Panc1 (cell line): Measurements from ENCODE around the gene BMP8B. TPM values are rescaled to one million over a fixed set of nuclear protein-coding genes. Genes with fewer than 3 reads are reported as not detected.

Source experiments
- ATAC-seq: fragments of 200-7000 bp; cut with Tn5 transposase; 2 replicates; pipeline ENCODE4 v1.9.1; 2020; ENCODE audit warnings: mild to moderate bottlenecking, moderate library complexity
- BruUV-seq: library from RNA; stranded (reverse); fragments of 400-500 nt; replicated peaks from 2 replicates; lab custom pipeline; 2021; lab: Mats Ljungman, UMichigan
- CTCF ChIA-PET: fragments of 300-600 bp; sonication (Branson Sonifier 250); formaldehyde crosslinking; loops from one replicate; lab custom pipeline; 2022; ENCODE audit warnings: antibody characterized with exemption; lab: Charles Lee
- POLR2A ChIA-PET: fragments of 300-600 bp; sonication (Branson Sonifier 250); formaldehyde crosslinking; loops from one replicate; lab custom pipeline; 2022; ENCODE audit warnings: antibody characterized with exemption; lab: Charles Lee
- DNase-seq: peaks from one replicate; pipeline ENCODE4 v3.0.0-alpha.2; 2010; ENCODE audit warnings: low read depth, low spot score
- H3K27ac ChIP-seq: 2 replicates; pipeline ENCODE4 v1.5.1; 2011; ENCODE audit warnings: mild to moderate bottlenecking, low read length, inconsistent platforms
- H3K27me3 ChIP-seq: fragments of 200-500 bp; sonication (Bioruptor generic); 2 replicates; pipeline ENCODE4 v1.6.0; 2014; ENCODE audit warnings: low read length, inconsistent platforms; ENCODE audit not compliant: control insufficient read depth, insufficient read depth
- H3K36me3 ChIP-seq: fragments of 200-500 bp; sonication (Bioruptor generic); 2 replicates; pipeline ENCODE4 v1.5.1; 2014; ENCODE audit warnings: inconsistent platforms, mild to moderate bottlenecking, low read length, moderate library complexity; ENCODE audit not compliant: control insufficient read depth, insufficient read depth
- H3K4me1 ChIP-seq: 2 replicates; pipeline ENCODE4 v1.5.1; 2011; ENCODE audit warnings: inconsistent platforms, mild to moderate bottlenecking, low read length, moderate library complexity; ENCODE audit not compliant: control insufficient read depth, insufficient read depth
- H3K4me3 ChIP-seq, 2 experiments: 2 replicates each; pipeline ENCODE4 v1.5.1; 2011 to 2012; ENCODE audit warnings: low read depth in 2 of 2, low read length in 2 of 2, mild to moderate bottlenecking in 2 of 2, inconsistent platforms in 1 of 2, moderate library complexity in 1 of 2
- H3K9me3 ChIP-seq: fragments of 200-500 bp; sonication (Bioruptor generic); 2 replicates; pipeline ENCODE4 v1.5.1; 2014; ENCODE audit warnings: low read depth, mild to moderate bottlenecking, inconsistent platforms, low read length, moderate library complexity; ENCODE audit not compliant: control insufficient read depth, insufficient read depth
- POLR2AphosphoS5 ChIP-seq: IDR thresholded peaks from 2 replicates; pipeline ENCODE4 v1.6.1; 2012; ENCODE audit warnings: mild to moderate bottlenecking, low read depth, low read length, moderate library complexity
- REST ChIP-seq, 2 experiments: IDR thresholded peaks; 2 replicates each; pipeline ENCODE4 v1.6.1; 2011 to 2012; ENCODE audit warnings: low read depth in 2 of 2, control low read depth in 1 of 2, low read length in 1 of 2, mild to moderate bottlenecking in 1 of 2, moderate library complexity in 1 of 2; ENCODE audit not compliant: insufficient read depth in 1 of 2
- SIN3A ChIP-seq: IDR thresholded peaks from 2 replicates; pipeline ENCODE4 v1.6.1; 2012; ENCODE audit warnings: low read depth, mild to moderate bottlenecking, low read length, moderate library complexity, borderline replicate concordance; ENCODE audit not compliant: insufficient read depth
- TCF7L2 ChIP-seq: IDR thresholded peaks from 2 replicates; pipeline ENCODE4 v1.6.1; 2011; ENCODE audit warnings: mild to moderate bottlenecking, low read depth, low read length, inconsistent platforms
- in situ Hi-C: cut with HindIII; loops from 2 replicates; pipeline ENCODE4 v1.10.0; 2016; ENCODE audit warnings: low sequenced_read_pairs, low pct_unique_long_range_greater_than_20kb
- intact Hi-C: fragments of 100-400 bp; cut with micrococcal nuclease; formaldehyde crosslinking; loops from one replicate; pipeline ENCODE4 v1.10.0; 2022; ENCODE audit not compliant: unreplicated experiment
- total RNA-seq: library from RNA; stranded (reverse); gene quantifications from one replicate; pipeline ENCODE4 v1.2.1, GENCODE V29; 2021; ENCODE audit not compliant: unreplicated experiment
- TF ChIP-seq, protein P1 (sequence below): fragments of 450-650 bp; IDR thresholded peaks from 2 replicates; pipeline ENCODE4 v1.5.1; 2017; ENCODE audit warnings: mild to moderate bottlenecking

The BMP8B gene
- total RNA-seq, 1 experiment from 2014 or later: 3.7 TPM

DNA sequence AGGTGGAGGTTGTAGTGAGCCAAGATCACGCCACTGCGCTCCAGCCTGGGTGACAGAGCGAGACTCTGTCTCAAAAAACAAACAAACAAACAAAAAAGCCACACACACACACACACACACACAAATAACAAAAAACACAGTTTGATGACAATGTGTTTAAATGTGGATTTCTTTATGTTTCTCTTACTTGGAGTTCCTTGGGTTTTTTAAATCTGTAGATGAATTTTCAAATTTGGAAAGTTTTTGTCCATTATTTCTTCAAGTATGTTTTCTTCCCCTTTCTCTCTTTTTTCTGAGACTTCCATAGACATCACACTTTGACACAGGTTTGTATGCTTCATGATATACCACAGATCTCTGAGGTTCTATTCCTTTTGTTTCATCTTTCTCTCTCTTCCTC, 62.1 kb downstream of the BMP8B start:
- ATAC-seq (no peak), DNase-seq (no peak)
- no peaks in the 10 kb centered on the region for H3K36me3 ChIP-seq
- in situ Hi-C loops: no loop called here
- H3K27me3 ChIP-seq: peaks cover 8% of the 10 kb centered on the region
- BruUV-seq: no TSS peak
- ChIA-PET POLR2A (no interaction called here), CTCF (interaction anchor here (0.8 kb wide), 1 partner anchor 302 kb away, joined by 5 read pairs; no protein-coding TSS in a partner anchor)
- H3K4me3 ChIP-seq: no peak overlapping the region
- H3K4me1 ChIP-seq: no peaks in the 10 kb centered on the region
- H3K9me3 ChIP-seq: no peaks in the 10 kb centered on the region
- no peak overlapping the region for H3K27ac ChIP-seq
- TF ChIP-seq SIN3A: no peak
- TF ChIP-seq, protein P1, sequence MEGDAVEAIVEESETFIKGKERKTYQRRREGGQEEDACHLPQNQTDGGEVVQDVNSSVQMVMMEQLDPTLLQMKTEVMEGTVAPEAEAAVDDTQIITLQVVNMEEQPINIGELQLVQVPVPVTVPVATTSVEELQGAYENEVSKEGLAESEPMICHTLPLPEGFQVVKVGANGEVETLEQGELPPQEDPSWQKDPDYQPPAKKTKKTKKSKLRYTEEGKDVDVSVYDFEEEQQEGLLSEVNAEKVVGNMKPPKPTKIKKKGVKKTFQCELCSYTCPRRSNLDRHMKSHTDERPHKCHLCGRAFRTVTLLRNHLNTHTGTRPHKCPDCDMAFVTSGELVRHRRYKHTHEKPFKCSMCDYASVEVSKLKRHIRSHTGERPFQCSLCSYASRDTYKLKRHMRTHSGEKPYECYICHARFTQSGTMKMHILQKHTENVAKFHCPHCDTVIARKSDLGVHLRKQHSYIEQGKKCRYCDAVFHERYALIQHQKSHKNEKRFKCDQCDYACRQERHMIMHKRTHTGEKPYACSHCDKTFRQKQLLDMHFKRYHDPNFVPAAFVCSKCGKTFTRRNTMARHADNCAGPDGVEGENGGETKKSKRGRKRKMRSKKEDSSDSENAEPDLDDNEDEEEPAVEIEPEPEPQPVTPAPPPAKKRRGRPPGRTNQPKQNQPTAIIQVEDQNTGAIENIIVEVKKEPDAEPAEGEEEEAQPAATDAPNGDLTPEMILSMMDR: no peak
- no peak for TF ChIP-seq REST (IDR thresholded peaks at IDR 0.05; ENCODE audit: insufficient read depth in 1 of 2, low read depth in 2 of 2, low read length in 1 of 2)
- no peak for TF ChIP-seq TCF7L2
- no peak for TF ChIP-seq POLR2AphosphoS5
- intact Hi-C loops: no loop called here

GRCh38 chr1:39722495-39722894, 66.2 kb downstream of the BMP8B start:
- DNase-seq (peak; percentile 66), ATAC-seq (peak; percentile 63; the same call in 1 of the 2 replicates)
- Histone ChIP-seq H3K4me3 (no peak overlapping the region), H3K27ac (no peak overlapping the region), H3K27me3 (peaks cover 9% of the 10 kb centered on the region), H3K9me3 (no peaks in the 10 kb centered on the region), H3K4me1 (no peaks in the 10 kb centered on the region), H3K36me3 (no peaks in the 10 kb centered on the region)
- ChIA-PET POLR2A (interaction anchor here (0.6 to 1.0 kb wide), 2 partner anchors 35 to 147 kb away, joined by 3 read pairs; no protein-coding TSS in a partner anchor), CTCF (no interaction called here)
- intact Hi-C loops (loop anchor here (5.0 kb wide), 1 partner anchor 125 kb away; no protein-coding TSS in a partner anchor), in situ Hi-C loops (no loop called here)
- no TSS peak for BruUV-seq
- TF ChIP-seq TCF7L2 (no peak), SIN3A (no peak), REST (IDR thresholded peaks at IDR 0.05; ENCODE audit: insufficient read depth in 1 of 2, low read depth in 2 of 2, low read length in 1 of 2) (no peak), POLR2AphosphoS5 (no peak)
- TF ChIP-seq, protein P1: no peak
